ENCODE data around the gene ADAMTSL5.
A peak's percentile ranks its signal among the peaks of the same experiment; 100 is the strongest.
"Not testable (repeated sequence)": the region's sequence is repeated elsewhere in the genome, so short reads cannot be mapped to it uniquely, and the experiment has no call there.

ADAMTSL5 gene

DNA sequence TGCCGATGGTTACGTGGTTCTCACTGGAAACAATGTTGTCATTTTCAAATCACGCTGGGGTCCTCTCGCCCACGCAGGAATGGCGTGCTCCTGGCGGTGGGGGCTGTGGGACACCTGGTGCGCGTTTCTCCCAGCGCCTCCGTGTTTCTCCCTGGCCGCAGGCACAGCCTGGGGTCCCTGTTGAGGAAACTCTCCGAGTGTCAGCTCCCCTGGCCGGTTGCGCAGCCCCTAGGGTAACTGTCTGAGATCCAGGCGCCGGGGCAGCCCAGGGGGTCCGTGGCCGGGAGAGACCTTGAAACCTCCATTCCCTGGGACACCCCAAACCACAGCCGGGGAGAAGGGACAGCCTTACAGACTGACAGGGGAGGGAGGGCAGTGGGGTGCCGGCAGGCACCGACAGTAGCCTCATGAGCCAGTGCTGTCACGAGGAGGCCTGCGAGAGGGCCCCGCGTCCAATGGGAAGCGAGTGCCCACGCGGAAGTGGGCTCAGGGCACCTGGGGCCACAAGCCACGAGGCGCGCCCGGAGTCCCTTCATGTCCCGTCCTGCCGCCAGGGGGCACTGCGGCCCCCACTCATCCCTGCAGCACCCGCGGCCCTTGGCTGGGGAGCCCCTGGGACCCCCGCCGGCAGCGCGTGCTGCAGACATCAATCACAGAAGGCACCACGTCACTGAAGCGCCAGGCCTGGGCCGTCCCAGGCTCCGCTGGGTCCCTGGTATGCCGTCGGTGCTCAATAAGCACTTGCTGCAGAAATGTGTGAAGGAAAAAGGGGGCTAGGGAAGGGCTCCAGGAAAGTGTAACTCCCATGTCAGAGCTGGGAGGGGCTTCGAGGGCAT lies 9.5 kb downstream of the ADAMTSL5 start:
- peaks cover 45 to 55% of the 10 kb centered on the region in 2 donors for H3K27me3 Mint-ChIP-seq
- peak; percentile 42 for DNase-seq
- peak; percentile 27 to 30 for ATAC-seq (replicated peaks)
- H3K4me3 Mint-ChIP-seq = peak overlapping the region in 1 of 2 donors; percentile 25
- H3K9me3 Mint-ChIP-seq = peaks cover 4 to 7% of the 10 kb centered on the region in 2 donors
- peaks cover 4 to 5% of the 10 kb centered on the region in 2 donors for H3K36me3 Mint-ChIP-seq
- peaks cover 12 to 21% of the 10 kb centered on the region in 2 donors for H3K4me1 Mint-ChIP-seq
- no peak overlapping the region for H3K27ac Mint-ChIP-seq

DNA sequence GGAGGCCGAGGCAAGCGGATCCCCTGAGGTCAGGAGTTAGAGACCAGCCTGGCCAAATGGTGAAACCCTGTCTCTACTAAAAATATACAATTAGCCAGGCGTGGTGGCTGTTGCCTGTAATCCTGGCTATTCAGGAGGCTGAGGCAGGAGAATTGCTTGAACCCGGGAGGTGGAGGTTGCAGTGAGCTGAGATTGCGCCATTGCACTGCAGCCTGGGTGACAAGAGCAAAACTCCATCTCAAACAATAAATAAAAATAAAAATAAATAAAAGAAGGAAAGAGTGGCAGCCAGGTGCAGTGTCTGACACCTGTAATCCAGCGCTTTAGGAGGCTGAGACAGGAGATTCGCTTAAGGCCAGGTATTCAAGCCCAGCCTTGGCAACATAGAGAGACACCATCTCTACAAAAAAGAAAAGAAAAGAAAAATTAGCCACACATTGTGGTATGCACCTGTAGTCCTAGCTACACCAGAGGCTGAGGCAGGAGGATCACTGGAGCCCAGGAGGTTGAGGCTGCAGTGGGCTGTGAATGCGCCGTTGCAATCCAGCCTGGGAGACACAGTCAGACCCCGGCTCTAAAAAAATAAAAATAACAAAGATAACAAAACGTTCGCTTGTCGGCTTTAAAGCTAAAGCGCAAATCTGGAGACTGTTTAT lies 10.3 kb downstream of the ADAMTSL5 start:
- Mint-ChIP-seq H3K9me3 (peaks cover 4 to 5% of the 10 kb centered on the region in 2 donors), H3K27ac (no peak overlapping the region)

DNA sequence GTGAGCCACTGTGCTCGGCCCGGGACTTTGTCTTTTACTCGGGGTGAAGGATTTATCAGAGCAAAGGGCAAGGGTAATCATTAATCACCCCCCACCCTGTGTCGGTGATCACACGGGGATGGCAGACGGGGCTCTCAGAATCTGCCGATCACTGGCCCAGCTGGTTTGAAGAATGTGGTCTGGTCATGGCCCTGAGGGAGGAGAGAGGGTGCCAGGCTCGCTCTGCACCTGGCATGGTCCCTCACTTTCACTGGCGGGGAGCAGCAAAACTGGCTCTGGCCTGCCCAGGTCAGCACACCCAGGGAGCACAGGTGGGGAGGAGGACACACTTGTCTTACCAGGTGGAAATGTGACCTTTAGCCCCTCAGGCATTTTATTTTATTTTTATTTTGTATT lies 11.6 kb downstream of the ADAMTSL5 start:
- Mint-ChIP-seq H3K9me3 (peaks cover 2 to 3% of the 10 kb centered on the region in 2 donors), H3K27me3 (peaks cover 47 to 50% of the 10 kb centered on the region in 2 donors), H3K36me3 (no peaks in the 10 kb centered on the region), H3K4me3 (no peak overlapping the region), H3K27ac (no peak overlapping the region), H3K4me1 (peaks cover 3 to 13% of the 10 kb centered on the region in 2 donors)
- DNase-seq (no peak), ATAC-seq (replicated peaks) (no peak)

More for the DNA sequence above, 10.3 kb downstream of the ADAMTSL5 start:
- H3K4me3 Mint-ChIP-seq = no peak overlapping the region
- no peak for ATAC-seq (replicated peaks)
- H3K36me3 Mint-ChIP-seq = peaks cover under 1 to 2% of the 10 kb centered on the region in 2 donors
- peaks cover 7 to 14% of the 10 kb centered on the region in 2 donors for H3K4me1 Mint-ChIP-seq
- DNase-seq = no peak
- H3K27me3 Mint-ChIP-seq = peaks cover 43 to 53% of the 10 kb centered on the region in 2 donors

DNA sequence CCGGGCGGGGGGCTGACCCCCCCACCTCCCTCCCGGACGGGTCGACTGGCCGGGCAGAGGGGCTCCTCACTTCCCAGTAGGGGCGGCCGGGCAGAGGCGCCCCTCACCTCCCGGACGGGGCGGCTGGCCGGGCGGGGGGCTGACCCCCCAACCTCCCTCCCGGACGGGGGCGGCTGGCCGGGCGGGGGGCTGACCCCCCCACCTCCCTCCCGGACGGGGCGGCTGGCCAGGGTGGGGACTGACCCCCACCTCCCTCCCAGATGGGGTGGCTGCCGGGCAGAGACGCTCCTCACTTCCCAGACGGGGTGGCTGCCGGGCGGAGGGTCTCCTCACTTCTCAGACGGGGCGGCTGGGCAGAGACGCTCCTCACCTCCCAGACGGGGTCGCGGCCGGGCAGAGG lies 13.6 kb downstream of the ADAMTSL5 start:
- H3K36me3 Mint-ChIP-seq; ATAC-seq (replicated peaks); H3K27ac Mint-ChIP-seq; H3K4me3 Mint-ChIP-seq; DNase-seq; H3K9me3 Mint-ChIP-seq: not testable (repeated sequence)
- Mint-ChIP-seq H3K4me1 (peaks cover 2 to 13% of the 10 kb centered on the region in 2 donors), H3K27me3 (peaks cover 30 to 34% of the 10 kb centered on the region in 2 donors)

DNA sequence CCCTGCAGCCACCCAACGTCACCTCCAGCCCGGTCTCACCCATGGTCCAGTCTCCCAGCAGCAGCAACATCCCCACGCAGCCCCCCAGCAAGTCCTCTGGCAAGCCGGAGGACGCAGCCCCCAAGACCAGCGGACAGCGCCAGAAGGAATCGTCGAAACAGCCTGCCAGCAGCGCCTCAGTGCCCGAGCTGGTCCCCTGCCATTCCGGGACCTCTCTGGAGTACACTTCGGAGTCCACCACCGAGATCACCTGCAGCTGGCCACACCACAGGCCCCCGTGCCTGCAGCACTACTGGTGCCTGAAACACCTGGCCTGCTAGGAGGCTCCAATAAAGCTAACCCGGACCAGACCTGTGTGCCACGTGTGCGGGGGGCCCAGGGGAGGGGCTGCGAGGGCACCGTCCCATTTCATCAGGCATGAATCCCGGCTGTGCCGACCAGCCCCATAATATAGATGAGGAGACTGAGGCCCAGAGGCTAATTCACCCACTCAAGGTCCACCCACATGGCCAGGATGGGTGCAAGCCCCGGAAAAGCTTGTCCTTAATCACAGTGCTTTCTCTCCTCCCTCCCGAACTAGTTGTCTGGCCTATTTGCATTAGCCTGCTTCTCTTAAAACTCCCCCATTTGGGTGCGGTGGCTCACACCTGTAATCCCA lies 15.1 kb downstream of the ADAMTSL5 start:
- no peaks in the 10 kb centered on the region for H3K9me3 Mint-ChIP-seq
- peaks cover 2% of the 10 kb centered on the region in 2 donors for H3K4me1 Mint-ChIP-seq
- no peaks in the 10 kb centered on the region for H3K36me3 Mint-ChIP-seq
- H3K4me3 Mint-ChIP-seq = no peak overlapping the region
- no peak overlapping the region for H3K27ac Mint-ChIP-seq
- DNase-seq (no peak), ATAC-seq (replicated peaks) (no peak)
- peaks cover 18 to 23% of the 10 kb centered on the region in 2 donors for H3K27me3 Mint-ChIP-seq

DNA sequence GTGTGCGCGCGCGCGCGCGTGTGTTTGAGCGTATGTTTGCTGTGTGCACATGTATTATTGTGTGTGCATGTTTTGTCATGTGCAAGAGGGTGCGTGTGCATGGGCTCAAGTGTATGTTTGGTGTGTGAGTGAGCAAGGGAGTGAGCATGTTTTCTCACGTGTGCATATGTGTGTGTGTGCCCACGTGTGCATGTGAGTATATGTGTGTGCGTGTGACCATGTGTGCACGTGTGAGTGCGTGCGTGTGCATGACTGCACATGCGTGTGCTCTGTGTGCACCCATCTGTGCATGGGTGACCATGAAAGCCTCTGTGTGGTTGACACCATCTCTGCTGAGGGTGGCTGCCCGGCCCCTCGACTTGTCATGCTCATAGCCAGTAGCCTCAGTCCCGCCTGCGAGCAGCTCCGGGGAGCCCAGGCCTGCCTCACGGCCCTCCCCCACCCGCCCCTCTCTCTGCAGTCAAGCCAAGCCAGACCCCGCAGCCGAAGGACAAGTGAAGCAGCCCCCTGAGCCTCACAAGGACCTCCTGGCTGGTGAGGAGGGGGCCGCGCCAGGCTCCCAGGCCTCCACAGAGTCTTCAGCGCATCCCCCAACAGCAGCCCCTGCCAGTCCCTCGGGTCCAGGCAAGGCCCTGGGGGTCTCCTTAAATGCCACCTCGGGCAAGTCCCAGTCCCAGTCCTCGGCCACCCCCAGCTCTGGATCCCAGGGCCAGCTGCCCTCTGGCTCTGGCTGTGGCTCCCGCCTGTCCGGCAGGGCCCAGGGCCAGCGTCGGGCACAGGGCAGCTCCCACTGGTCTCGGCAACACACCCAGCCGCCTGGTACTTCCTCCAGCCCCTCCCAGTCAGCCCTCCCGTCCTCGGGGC lies 15.9 kb downstream of the ADAMTSL5 start:
- Mint-ChIP-seq H3K36me3 (no peaks in the 10 kb centered on the region), H3K4me3 (no peak overlapping the region), H3K27ac (no peak overlapping the region), H3K9me3 (no peaks in the 10 kb centered on the region), H3K4me1 (no peaks in the 10 kb centered on the region), H3K27me3 (peaks cover 20 to 25% of the 10 kb centered on the region in 2 donors)
- ATAC-seq (replicated peaks) (no peak), DNase-seq (no peak)

DNA sequence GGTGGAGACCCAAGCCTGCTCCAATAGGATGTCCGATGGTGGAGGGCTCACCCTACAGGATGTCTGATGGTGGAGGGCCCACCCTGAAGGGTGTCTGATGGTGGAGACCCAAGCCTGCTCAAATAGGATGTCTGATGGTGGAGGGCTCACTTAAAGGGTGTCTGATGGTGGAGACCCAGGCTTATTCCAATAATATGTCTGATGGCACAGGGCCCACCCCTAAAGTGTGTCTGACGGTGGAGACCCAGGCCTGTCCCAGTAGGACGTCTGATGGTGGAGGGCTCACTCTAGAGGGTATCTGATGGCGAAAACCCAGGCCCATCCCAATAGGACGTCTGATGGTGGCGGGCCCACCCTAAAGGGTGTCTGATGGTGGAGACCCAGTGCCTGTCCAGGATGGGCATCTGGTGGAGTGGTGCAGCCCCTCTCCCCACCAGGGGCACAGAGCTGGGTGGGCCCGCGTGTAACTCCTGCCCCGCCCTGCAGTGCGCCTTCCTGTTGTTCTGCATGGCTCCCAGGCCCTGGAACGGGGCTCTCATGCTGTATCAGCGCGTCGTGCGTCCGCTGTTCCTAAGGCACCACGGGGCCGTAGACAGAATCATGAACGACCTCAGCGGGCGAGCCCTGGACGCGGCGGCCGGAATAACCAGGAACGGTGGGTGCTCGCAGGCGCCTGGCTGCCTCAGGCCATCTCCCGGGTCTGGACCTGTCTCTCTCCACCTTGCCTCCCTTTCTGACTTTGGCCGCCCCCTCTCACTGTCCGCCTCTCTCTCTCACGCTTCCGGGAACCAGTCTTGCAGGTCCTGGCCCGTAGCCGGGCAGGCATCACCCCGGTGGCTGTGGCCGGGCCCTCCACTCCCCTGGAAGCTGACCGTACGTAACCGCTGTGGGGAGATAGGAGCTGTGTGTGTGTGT lies 16.8 kb downstream of the ADAMTSL5 start:
- no peak for ATAC-seq (replicated peaks)
- Mint-ChIP-seq H3K4me3 (no peak overlapping the region), H3K36me3 (no peaks in the 10 kb centered on the region), H3K27me3 (peaks cover 21 to 30% of the 10 kb centered on the region in 2 donors), H3K27ac (no peak overlapping the region), H3K4me1 (peaks cover 0 to 2% of the 10 kb centered on the region in 2 donors), H3K9me3 (no peaks in the 10 kb centered on the region)
- DNase-seq = no peak

DNA sequence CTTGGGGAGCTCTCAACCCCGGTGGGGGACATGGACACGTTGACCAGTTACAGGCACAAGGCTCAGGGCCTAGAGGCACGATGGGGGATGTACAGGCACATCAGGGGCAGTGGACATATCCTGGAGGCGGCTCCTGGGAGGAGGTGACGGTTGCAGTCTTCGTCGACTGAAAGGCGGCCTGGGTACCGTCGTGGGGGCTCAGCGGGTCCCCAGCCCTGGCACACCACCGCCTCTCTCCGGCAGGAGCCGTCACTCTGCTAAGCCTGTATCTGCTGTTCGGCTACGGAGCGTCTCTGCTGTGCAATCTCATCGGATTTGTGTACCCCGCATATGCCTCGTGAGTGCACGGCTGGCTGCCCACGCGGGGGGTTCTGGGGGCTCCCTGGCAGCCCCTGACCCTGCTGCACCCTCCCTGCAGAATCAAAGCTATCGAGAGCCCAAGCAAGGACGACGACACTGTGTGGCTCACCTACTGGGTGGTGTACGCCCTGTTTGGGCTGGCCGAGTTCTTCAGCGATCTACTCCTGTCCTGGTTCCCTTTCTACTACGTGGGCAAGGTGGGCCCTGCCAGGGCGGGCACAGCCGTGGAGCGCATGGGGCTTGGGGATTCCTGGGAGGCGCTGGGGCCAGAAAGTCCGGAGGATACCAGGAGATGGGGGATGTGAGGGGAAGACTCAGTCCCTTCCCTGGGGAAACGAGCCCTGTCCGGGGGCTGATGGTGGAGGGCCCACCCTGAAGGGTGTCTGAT lies 17.6 kb downstream of the ADAMTSL5 start:
- no peak overlapping the region for H3K27ac Mint-ChIP-seq
- no peak for ATAC-seq (replicated peaks)
- no peak for DNase-seq

DNA sequence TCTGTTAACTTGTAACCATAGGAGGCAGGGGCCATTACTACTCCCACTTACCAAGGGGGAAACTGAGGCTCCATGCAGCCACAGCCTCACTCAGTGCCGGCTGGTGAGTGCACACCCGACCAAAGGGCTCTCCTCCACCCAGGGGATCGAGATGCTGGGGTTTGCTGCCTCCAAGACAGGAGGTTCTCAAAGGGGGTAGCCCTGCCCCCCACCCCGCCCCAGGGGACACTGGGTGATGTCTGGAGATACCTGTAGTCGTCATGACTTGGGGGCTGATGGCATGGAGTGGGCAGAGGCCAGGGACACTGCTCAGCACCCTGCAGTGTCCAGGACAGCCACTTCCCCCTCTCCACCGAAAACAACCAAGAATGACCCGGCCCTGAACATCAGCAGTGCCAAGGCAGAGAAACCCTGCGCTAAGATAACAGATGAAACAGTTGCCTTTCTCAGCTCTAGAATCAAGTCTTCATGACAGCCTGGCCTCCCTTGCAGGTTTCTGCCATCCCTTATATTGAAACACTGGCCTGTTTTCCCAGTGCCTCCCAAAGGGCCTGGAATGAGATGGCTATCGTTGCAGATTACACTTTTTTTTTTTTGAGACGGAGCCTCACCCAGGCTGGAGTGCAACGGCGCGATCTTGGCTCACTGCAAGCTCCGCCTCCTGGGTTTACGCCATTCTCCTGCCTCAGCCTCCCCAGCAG lies 18.6 kb downstream of the ADAMTSL5 start:
- no peak for ATAC-seq (replicated peaks)
- no peaks in the 10 kb centered on the region for H3K36me3 Mint-ChIP-seq
- no peak overlapping the region for H3K27ac Mint-ChIP-seq
- peaks cover 18 to 30% of the 10 kb centered on the region in 2 donors for H3K27me3 Mint-ChIP-seq
- H3K9me3 Mint-ChIP-seq = no peaks in the 10 kb centered on the region
- H3K4me1 Mint-ChIP-seq = peaks cover 8% of the 10 kb centered on the region in 2 donors
- no peak overlapping the region for H3K4me3 Mint-ChIP-seq
- DNase-seq = no peak

More for the DNA sequence above, 17.6 kb downstream of the ADAMTSL5 start:
- H3K4me3 Mint-ChIP-seq = no peak overlapping the region
- no peaks in the 10 kb centered on the region for H3K36me3 Mint-ChIP-seq
- H3K4me1 Mint-ChIP-seq = peaks cover 0 to 5% of the 10 kb centered on the region in 2 donors
- peaks cover 18 to 30% of the 10 kb centered on the region in 2 donors for H3K27me3 Mint-ChIP-seq
- no peaks in the 10 kb centered on the region for H3K9me3 Mint-ChIP-seq

DNA sequence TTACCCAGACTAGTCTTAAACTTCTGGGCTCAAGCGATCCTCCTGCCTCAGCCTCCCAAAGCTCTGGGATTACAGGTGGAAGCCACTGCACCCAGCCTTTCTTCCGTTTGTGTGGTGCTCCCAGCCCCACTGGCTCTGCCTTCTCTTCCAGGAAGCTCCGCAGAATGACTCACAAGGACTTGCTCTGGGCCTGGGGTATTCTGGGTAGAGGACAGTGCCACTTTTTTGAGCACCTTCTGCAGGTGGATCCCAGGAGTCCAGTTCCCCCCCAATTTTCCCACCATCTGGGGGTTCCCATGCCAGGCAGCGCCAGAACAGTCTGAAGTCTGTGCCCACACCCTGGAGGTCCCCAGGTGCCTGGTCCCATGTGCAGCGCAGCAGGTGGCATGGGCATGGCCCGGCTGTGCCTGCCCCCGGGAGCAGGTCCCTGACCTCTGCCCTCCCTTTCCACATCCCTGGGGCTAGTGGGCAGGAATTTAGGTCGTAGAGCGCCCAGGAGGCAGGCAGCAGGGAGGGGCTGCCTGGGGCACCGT lies 20.3 kb downstream of the ADAMTSL5 start:
- H3K27ac Mint-ChIP-seq = no peak overlapping the region
- DNase-seq (no peak), ATAC-seq (replicated peaks) (no peak)
- H3K4me1 Mint-ChIP-seq = peaks cover 9 to 14% of the 10 kb centered on the region in 2 donors
- no peaks in the 10 kb centered on the region for H3K9me3 Mint-ChIP-seq
- H3K27me3 Mint-ChIP-seq = peaks cover 21 to 33% of the 10 kb centered on the region in 2 donors
- no peak overlapping the region for H3K4me3 Mint-ChIP-seq
- no peaks in the 10 kb centered on the region for H3K36me3 Mint-ChIP-seq

DNA sequence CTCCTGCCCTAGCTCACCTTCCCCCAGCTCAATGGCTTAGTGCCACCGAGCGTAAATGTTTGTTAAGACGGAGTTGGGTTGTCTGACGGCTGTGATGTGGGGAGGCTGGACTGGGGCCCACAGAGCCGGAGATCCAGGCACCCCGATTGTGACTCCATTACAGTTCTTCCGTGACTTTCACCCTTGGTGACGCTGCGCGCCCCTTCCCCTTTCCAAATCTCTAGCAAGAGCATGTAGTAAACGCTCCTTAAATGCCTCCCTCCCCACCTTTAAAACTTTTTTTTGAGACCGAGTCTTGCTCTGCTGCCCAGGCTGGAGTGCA lies 21.0 kb downstream of the ADAMTSL5 start:
- ATAC-seq (replicated peaks) (no peak), DNase-seq (no peak)
- H3K27ac Mint-ChIP-seq = no peak overlapping the region
- peaks cover 18 to 29% of the 10 kb centered on the region in 2 donors for H3K27me3 Mint-ChIP-seq
- H3K9me3 Mint-ChIP-seq = no peaks in the 10 kb centered on the region
- peaks cover 9 to 14% of the 10 kb centered on the region in 2 donors for H3K4me1 Mint-ChIP-seq
- H3K4me3 Mint-ChIP-seq = peak overlapping the region; percentile 61 to 62
- no peaks in the 10 kb centered on the region for H3K36me3 Mint-ChIP-seq

Data from stimulated activated naive B cell treated with anti-CD40 and anti-IgM and Interleukin-4, amounts not matched to agents 10 μg/mL and 1 μg/mL and 100 μg/mL, for 72 hours (primary cell).